Activated effector memory CD4-positive, alpha-beta T cell treated with Interleukin-2 at 50 U/mL for 16 hours (primary cell): Measurements from ENCODE around the gene OPCML.

Experiments used
- DNase-seq: peaks from one replicate; pipeline ENCODE4 v3.0.0-alpha.2; 2020

OPCML gene

GRCh38 chr11:133350045-133350444, 182.3 kb downstream of the OPCML start:
- no peak for DNase-seq

GRCh38 chr11:133347988-133348387, 184.3 kb downstream of the OPCML start:
- no peak for DNase-seq

DNA sequence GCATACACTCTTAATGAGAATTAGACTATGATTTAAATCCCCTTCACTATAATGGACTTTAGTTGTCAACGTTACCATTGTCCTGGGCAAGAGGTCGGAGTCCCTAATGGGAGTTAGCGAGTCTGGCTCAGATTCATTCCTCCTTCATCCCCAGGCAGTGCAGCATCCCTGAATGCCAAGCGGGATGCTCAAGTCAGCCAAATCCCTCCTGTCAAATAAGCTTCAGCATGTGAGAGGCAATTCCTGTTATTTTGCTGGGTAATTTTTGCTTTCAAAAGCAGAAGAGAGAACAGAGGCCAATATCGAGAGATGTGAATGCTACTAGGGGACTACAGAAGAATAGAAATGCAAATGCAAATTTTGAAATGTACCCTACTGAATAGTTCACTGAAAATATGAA, 186.2 kb downstream of the OPCML start:
- DNase-seq = no peak

- DNase-seq = no peak
These were observed 188.3 kb downstream of the OPCML start for GRCh38 chr11:133343951-133344350.

DNA sequence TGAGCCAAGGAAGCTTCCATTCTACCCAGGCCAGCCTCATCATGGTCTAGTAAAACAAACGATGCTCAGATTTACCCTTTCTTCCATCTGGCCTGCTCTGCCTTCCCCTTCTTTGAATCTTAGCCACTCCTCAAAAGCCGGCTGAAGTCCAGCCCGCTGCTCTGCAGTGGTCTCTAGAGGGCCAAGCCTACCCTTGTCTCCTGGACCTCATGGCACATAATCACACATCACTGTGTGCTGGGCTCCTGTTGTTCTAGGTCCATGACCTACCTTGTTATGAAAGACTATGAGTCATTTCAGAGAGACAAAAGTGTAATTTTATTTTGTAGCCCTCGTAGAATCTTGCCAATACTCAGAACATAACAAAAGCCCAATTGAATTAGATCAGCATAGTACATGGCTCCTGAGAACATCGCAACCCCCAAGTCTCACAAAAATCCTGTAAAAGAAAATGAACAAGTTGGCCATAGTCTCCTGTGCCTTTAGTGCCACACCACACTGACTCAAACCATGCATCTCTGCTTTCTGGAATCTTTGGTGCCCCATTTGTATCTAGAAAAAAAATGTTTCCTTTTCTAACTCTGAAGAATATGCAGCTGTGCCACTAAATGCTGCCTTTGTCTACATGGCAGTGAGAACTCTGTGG, 192.7 kb downstream of the OPCML start:
- no peak for DNase-seq

DNA sequence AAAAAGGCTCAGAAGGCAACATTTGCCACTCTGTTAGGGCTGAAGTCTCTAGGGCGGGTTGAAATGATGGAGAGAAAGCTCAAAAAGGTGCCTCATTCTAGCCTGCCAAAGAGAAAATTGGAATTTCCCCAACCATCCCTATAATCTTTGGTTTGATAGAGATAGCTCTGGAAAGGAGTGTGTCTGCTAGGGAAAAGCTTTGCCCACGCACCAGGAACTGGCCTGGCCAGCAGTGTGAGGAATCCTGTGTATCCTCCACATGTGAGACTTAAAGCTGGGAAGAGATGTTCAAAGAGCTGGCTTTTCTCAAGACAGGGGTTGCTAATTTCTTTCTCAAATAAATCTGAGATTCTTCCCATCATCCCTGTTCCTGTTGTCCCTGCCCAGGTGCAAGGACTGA, 193.7 kb downstream of the OPCML start:
- DNase-seq = no peak

DNA sequence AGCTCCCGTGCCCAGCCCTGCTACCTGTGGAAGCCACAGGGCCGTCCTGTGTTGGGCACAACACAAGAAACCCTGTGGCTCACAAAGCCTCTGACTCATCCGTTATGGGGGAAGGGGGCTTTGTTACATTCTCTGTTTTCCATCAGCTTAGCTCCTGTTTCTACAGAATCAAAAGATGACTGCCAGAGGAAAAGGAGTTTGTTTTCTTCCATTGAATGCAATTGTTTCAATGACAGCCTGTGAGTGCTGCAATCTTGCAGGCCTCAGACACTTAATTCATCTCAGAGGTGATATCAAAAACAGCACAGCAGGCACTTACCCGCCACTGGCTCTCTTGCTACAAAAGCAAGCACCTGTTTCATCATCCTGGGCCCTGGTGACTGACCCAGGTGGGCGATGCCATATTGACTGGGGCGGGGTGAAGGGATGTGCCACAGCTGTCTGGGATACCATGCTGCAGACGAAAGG, 194.3 kb downstream of the OPCML start:
- no peak for DNase-seq

GRCh38 chr11:133337193-133337592, 195.1 kb downstream of the OPCML start:
- DNase-seq = no peak

- no peak for DNase-seq
These were observed 201.3 kb downstream of the OPCML start for GRCh38 chr11:133331031-133331430.

GRCh38 chr11:133326849-133327248, 205.5 kb downstream of the OPCML start:
- no peak for DNase-seq

GRCh38 chr11:133326332-133326731, 206.0 kb downstream of the OPCML start:
- DNase-seq = no peak

DNA sequence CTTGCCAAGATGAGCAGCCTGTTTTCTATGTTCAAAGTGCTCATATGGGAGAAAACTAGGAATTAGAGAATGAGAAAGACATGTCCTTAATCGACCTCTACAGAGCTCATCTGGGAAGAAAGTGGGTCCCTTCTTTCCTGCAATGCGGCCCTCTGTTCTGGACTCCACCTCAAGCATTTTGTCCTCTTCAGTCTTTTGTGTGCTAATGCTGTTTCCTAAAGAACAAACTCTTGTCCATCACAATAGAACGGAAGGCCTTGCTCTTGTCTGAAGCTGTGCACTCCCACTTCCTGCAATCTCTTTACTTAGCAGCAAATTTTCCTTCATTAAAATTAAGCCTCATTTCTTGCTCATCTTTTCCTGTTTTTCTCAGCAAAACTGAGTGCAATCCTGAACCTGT, 206.6 kb downstream of the OPCML start:
- DNase-seq = no peak

DNA sequence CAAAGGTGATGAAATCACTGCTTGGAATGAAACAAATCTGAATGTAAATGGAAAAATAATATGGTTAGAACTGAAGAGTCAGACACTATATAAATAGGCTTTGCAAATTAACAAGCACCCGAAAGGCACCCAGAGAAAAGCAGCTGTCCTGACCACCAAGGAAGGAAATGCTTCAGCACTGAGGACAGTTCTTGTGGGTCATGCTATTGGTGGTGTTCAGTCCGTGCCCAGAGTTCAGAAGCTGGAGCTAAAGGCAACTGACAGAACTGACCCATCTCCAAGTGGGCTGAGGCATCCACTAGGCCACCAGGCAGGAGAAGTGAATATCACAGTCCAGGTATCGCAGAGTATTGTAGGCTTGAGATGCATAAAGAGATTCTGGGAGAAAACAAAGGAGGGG, 208.9 kb downstream of the OPCML start:
- DNase-seq = no peak

- no peak for DNase-seq
These were observed 214.1 kb downstream of the OPCML start for GRCh38 chr11:133318221-133318620.

- no peak for DNase-seq
These were observed 221.1 kb downstream of the OPCML start for GRCh38 chr11:133311230-133311629.

DNA sequence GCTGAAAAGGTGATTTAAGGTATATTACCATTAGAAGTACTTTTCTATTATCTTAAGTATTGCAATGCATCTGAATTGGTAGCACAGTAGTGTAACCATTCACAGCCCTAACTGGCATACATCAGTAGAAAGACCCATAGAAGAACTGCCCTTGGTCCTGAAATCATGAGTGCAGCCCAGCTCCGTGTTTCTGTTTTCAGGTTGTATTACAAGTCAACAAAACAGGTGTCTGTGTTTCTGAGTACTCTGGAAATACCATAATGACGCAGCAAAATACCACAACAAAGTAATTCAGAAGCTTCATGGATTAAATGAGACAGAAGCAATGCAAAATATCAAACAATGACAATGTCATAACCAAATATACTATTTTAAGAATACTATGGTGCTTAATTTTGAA, 226.3 kb downstream of the OPCML start:
- no peak for DNase-seq

DNA sequence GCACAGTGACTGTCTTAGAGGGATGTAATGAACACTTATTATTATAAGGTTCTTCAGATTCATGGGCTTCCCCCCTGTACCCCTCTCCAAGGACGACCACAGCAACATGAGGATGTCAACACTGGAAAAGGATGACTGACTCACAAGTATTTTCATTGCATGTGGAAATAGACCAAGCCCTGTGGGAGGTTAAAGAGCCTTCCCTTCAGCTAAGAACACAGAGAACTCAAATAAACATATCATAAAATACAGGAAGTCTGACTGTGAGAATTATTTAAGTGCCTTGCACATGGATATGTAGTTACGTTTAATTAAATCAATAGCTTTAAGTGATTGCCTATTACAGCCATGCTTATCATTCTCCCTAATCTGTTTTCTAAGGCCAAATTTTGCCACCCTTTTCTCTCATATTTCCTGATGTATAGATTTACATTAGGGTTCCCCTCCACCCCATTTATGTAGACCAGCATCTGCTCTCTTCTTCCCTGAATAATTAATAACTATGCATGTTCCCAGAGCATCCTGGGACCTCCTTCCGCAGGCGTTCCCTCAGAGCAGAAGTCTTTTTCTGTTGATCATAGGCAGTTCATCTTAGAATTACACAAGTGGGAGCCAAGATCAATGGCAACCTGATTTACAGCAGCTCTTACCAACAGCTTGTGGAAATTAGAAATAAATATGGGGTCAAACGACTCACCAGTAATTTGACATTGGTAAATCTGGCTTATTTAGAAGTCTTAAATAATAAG, 226.9 kb downstream of the OPCML start:
- no peak for DNase-seq

GRCh38 chr11:133303262-133303661, 229.0 kb downstream of the OPCML start:
- no peak for DNase-seq

DNA sequence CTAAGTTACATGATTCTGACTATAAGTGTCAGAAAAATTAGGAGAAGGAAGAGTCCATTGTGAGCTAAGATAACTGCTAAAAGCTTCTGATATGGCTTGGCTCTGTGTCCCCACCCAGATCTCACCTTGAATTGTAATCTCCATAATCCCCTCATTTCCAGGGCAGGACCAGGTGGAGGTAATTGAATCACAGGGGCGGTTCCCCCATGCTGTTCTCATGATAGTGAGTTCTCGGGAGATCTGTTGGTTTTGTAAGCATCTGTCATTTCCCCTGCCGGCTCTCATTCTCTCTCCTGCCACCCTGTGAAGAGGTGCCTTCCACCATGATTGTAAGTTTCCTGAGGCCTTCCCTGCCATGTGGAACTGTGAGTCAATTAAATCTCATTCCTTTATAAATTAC, 230.2 kb downstream of the OPCML start:
- no peak for DNase-seq

- no peak for DNase-seq
These were observed 231.6 kb downstream of the OPCML start for GRCh38 chr11:133300666-133301065.

DNA sequence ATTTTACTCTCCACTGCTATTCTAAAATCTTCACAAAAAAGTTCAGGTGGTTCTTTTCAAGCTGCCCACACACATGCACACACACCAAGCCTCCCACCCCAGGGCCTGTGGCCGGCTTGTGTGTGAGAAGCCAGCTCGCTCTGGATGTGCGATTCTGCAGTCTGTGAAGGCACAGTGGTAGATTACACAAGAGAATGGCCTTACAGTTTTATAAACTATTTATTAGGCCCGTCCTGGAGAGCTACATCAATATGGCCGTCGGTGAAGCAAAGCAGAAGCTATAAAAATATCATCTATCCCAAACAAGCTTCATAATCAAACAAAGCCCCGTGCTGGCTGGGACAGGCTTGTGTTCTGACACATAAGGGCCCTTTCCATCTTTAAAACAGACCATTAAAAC, 240.5 kb downstream of the OPCML start:
- DNase-seq = no peak

- no peak for DNase-seq
These were observed 246.9 kb downstream of the OPCML start for GRCh38 chr11:133285359-133285758.

GRCh38 chr11:133284156-133284555, 248.1 kb downstream of the OPCML start:
- DNase-seq = no peak

DNA sequence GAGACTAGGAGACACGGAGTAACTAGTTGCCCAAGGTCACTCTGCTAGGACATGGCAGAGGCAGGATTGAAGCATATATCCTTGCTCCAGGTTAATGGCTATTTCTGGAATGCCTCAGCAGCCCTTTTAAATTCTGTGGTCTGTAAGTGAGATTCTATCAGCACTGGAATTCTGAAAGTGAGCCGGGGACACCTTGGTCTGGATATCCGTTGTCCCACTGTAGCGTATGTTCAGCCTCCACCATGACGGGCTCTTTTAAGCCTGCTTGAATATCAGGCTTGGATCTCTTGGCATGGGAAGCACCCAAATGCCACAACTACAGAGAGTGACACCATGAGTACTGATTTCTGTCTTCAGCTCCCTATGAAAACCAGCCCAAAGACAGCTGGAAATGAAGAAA, 254.4 kb downstream of the OPCML start:
- DNase-seq = no peak
